ENCODE measurements around the gene CFAP299.

DNA sequence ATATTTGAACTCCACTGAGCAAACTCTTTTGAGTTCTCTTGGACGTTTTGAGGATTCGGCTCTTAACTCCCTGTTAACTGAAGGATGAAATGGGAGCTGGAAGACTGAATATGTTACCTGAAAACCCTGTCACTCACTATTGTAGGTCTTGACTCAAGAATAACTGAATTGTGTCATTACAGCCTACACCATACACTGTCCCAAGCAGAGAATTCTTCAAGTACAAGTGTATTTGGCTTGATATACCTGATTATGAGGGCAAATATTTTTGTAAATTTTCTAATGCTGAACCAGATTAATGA lies 276.1 kb downstream of the CFAP299 start:
- no peak for TF ChIP-seq CTCF (IDR thresholded peaks at IDR 0.05)
- no peak for TF ChIP-seq POLR2A (IDR thresholded peaks at IDR 0.05; ENCODE audit: low read depth)
- no peak for TF ChIP-seq POLR2AphosphoS5 (IDR thresholded peaks at IDR 0.05)
- no peak for TF ChIP-seq EP300 (IDR thresholded peaks at IDR 0.05)

Data from esophagus muscularis mucosa (tissue), 4 donors.